C1 segment of cervical spinal cord (tissue), 14 donors: Measurements from ENCODE around the gene HCAR2.
"Not testable (repeated sequence)": the region's sequence is repeated elsewhere in the genome, so short reads cannot be mapped to it uniquely, and the experiment has no call there.

Source experiments
- DNase-seq, 14 donors: peaks; one replicate each; lab custom pipeline; 2025; lab: John Stamatoyannopoulos, UW

Gene HCAR2

DNA sequence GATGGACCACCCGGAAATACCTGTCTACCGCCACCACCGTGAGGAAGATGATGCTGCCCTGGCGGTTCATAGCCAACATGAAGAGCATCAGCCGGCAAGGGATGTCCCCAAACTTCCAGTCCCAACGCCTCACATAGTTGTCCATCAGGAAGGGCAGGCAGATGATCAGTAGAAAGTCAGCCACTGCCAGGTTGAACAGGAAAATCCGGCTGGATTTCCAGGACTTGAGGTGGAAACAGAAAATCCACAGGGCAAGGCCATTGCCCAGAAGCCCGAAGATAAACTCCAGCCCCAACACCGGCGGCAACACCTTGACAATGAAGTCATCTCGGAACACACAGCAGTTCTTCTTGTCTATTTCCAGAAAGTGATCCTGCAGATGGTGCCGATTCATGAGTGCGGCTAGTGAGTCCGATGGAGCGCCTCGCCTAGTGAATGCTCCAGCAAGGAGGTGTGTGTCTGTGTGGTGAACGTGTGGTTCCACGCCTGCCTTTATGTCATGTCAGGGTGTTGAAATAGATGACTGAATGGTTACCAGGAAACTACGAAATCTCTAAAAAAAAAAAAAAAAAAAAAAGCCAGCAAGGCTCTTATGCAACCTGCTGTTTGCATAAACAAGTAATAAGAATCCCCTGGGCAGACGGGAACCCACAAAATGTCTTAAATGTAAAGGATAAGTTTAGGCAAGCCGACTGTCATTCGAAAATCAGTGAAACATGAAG, at the start of gene HCAR2:
HCAR2 (minus strand) TSS at position 468 of the 722 bp plus-strand sequence; CDS start at position 394, 74 bp downstream.
- DNase-seq, result peak in 1 of 14 donors; percentile 20

DNA sequence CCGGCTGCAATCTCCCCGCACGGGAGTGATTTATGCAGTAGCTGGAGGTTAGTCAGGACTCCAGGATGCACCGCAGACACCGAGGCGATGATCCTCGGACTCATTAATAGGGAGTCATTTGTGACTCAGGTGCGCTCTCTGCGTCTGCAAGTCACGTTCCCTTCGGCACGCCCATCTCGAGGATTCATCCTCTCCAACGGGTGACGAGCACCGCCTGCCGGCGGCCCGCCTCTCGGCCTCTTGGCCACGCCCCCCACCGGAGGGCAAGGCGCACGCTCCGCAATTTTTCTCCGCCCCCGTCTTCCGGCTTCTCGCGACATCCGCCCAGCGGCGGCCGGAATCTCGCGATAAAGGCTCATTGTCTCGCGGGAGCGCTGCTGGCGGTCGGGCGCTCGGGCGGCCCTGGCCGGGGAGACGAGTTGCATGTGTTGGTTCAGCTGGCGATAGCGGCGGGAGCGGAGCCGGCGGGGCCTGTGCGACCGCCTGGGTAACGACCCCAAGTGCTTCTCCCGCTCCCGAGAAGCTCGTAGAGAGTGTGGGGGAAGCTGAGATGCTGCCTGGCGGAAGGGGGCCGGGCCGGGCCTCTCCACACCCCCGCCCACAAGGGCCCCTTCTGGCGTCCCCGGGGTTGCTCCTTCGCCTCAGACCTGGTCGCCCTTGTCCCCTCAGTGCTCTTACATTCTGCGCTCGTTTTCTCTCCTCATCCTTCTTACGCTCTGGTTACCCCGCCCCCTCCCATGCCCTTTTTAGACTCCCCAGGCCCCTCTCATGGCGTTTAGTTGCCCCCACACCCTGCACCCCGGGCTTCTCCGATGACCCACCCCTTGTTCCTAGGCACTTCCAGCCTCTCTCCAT, 49.5 kb upstream of the HCAR2 start, which contains the start of gene DENR:
DENR (plus strand) TSS at position 361 of the 855 bp plus-strand sequence. CDS start 878 bp downstream, outside the sequence.
- DNase-seq, result peak; percentile 85 to 97 (median 94)

DNA sequence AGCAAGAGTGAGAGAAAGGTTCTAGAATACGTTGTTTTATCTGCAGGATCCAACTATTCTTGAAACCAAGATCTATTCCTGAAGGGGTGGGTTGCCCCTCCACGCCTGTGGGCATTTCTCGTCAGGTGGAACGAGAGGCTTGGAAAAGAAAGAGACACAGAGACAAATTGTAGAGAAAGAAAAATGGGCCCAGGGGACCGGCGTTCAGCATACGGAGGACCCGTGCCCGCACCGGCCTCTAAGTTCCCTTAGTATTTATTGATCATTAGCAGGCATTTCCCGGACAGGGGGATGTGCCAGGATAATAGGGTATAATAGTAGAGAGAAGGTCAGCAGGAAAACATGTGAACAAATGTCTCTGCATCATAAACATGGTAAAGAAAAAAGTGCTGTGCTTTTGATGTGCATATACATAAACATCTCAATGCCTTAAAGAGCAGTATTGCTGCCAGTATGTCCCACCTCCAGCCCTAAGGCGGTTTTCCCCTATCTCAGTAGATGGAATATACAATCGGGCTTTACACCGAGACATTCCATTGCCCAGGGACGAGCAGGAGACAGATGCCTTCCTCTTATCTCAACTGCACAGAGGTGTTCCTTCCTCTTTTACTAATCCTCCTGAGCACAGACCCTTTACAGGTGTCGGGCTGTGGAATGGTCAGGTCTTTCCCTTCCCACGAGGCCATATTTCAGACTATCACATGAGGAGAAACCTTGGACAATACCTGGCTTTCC, 47.8 kb upstream of the HCAR2 start:
- not testable (repeated sequence) for DNase-seq

DNA sequence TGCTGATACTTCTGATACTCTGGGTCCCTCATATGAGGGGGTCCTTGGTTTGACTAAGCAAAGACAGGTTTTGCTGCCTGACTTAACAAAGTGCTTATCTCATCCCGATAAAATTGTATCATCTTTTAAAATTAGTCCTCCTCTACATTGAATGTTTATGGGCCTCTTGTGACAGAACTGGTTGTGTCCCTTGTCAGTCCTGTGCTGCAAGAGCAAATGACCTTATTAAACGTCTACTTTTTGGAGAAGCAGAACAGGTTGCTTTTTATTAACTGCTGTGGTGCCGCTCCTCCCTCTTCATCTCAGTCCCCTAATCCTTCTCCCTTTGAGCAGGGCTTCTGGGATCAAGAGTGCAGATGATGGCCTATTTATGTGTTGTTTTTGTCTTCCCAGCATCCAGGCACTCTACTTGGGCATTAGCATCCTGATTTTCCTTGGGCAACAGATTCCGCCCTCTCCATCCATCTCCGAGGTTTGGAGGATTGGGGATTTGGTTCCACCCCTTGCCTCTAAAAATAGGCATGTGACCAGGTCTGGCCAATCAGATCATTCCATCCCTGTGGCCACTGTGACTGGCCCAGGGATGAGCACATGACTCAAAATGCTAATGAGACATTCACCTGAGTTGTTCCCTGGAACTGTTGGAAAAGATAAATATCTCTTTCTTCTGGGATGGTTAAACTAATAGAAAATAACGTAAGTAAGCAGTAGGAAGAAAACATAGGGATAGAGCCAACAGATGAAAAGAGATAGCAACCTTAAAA, 46.6 kb upstream of the HCAR2 start:
- DNase-seq, result no peak

DNA sequence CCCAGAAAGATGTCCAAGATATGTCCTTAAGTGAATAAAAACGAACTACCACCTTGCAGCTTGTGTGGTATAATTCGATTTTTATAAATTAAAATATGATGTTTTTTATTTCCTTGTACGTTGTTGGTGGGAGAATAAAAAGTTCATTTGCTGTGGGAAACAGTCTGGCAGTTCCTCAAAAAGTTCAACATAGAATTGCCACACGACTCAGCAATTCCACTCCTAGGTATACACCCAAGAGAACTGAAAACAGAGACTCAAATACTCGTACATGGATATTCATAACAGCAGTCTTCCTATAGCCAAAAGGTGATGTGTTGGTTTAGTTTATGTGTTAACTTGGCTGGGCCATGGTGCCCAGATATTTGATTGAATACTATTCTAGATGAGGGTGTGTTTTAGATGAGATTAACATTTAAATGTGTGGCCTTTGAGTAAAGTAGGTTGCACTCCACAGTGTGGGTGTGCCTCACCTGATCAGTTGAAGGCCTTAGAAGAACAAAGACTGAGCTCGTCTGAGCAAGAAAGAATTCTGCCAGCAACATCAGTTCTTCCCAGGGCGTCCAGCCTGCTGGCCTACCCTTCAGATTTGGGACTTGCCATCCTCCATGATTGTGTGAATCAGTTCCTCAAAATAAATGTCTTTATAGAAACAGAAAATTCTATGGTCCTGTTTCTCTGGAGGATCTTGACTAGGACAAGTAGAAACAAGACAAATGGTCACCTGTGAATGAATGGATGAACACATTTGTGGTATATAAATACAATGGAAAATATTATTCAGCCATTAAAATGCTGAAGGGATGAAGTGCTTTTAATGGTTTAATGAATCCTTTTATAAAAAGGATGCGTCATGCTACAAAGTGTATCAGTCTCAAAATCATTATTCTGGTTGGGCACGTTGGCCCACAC, 44.3 kb upstream of the HCAR2 start:
- no peak for DNase-seq

DNA sequence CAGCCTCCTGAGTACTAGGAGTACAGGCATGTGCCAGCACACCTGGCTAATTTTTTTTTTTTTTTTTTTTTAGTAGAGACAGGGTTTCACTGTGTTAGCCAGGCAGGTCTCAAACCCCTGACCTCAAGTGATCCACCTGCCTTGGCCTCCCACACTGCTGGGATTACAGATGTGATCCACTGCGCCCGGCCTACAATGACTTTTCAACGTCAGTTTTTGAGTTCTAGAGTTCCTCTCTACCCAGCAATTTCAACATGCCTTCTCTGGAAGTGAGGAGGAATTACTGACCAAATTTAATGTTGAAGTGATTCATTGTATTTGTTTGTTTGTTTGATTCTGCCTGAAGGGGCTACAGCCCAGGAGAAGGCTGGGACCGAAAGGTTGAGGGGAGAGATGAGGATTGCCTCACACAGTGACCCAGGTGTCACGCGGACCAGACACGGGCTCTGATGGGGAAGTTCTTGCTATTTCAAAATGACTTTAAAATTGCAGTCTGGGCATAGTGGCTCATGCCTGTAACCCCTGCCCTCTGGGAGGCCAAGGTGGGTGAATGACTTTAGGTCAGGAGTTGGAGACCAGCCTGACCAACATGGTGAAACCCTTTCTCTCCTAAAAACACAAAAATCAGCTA, 40.9 kb upstream of the HCAR2 start:
- peak in 4 of 14 donors; percentile 3 to 22 (median 8) for DNase-seq

DNA sequence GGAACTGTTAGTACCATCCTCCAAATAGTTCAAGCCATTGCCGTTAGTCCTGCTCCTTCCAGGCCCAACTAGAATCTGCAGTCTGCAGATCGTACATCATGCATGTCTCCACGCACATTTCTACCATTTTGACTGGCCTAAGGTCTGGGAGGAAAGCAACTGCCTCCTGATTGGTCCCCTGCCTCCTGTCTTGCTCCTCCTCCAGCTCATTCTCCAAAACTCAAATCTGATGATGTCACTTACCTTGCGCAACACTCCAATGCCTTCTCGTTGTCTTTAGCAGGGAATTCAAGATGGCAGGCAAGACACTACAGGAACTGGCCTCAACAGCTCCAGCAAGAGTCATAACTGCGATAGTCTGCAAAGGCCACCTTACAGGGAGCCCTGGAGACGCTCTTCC, 37.2 kb upstream of the HCAR2 start:
- DNase-seq, result no peak

DNA sequence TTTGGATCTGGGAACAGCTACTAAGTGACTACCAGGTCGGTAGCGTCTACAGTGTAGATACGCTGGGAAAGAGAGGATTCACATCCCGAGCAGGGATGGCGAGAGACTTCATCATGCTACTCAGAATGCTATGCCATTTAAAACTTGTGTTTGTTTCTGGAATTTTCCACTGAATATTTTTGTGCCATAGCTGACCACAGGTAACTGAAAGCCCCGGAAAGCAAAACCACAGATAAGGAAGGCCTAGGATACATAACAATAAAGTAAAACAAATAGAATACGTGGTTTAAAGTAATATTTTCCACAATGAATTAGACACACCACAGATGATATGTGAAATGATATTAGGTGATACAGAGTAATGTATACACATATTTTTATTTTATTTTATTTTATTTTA, 35.4 kb upstream of the HCAR2 start:
- no peak for DNase-seq

DNA sequence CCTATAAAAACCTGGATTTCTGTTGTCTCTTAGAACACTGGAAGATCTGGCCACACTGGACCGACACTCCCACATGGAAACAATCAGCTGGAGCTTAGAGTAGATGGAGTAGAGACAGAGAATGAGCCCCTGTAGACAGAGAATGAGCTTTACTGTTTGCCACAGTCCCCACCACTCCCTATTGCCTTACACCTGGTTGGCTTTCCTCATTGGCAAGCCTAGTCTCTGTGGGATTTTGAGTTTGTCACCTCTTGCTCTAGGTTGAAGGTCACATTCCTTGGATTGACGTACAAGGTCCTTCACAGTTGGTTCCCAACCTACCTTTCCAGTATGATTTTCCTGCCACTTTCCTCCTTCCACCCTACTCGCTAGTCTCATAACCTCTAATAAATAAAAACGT, 29.5 kb upstream of the HCAR2 start:
- DNase-seq, result no peak

DNA sequence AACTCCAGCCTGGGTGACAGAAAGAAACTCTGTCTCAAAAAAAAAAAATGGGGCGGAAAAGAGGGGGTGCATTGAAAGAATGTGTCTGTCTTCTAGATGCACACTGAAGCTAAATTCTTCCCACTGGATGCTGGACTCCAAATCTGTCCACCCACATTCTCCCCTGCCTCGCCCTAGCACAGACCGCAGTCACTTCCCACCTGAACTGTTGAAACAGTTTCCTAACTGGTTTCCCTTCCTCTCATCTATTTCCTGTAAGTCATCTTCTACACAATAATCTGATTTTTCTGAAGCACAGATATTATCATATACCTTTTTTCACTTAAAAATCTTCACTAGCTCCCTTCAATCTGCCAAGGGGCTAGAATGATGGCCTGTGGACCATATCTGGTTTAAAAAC, 29.0 kb upstream of the HCAR2 start:
- no peak for DNase-seq

DNA sequence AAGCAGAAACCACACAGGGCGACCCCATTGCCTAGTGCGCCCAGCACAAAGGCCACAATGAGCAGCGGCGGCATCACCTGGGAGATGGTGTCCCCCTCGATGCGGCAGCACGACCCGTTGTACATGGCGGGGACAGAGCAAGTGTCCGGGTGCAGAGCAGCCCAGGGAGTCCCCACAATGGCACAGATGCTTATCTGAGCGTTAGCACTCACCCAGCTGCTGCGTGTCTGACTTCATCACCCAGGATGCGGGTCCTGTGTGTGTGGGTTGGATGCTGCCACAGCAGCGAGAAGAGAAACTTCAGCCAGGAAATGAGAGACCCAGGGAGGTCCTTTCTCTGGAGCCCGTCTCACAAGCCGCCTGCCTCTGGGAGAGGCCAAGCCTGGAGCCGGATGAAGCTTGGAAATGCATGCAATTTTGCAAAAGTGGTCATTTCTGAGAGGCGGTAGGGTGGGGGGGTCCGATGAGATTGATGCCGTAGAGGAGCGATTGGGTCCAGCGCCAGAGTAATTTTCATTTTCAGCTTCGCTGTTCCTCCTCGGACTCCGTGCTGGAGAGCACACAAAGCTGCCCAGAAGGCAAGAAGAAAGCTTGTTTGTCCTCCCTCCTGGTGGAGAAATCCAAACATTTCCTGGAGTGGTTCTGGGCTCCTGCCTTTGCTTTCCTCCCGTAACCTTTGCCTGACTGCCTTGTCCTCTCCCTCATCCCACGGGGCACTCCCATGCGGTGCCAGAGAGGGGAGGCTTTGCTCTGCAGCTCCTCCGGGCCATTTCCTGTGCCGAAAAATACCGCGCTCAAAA, 27.3 kb upstream of the HCAR2 start, which contains the start of gene HCAR1:
HCAR1 (minus strand) TSS at position 630 of the 800 bp plus-strand sequence; CDS start at position 125, 505 bp downstream.
- DNase-seq, result no peak

DNA sequence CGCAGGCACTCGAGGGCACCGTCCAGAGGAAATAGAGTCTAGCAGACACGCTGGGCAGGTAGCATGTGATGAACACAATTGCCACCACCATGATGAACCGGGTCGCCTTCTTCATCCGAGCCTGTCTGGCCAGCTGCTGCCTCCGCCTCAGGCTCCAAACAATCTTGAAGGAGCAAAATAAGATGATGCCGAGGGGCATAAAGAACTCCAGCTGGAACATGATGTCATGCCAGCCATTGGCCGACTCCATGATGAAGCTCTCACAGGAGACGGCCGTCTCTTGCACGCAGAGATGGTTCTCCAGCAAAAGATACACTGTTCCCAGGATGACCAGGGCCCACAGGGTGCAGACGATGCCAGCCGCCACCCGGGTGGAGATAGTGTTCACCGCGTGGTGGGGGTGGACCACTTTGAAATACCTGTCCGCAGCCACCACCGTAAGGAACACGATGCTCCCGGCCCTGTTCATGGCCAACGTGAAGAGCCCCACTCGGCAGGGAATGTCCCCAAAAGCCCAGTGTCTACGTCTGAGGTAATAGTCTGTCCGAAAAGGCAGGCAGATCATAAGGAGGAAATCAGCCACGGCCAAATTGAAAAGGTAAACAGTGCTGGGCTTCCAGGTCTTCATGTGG, 26.5 kb upstream of the HCAR2 start:
- no peak for DNase-seq

DNA sequence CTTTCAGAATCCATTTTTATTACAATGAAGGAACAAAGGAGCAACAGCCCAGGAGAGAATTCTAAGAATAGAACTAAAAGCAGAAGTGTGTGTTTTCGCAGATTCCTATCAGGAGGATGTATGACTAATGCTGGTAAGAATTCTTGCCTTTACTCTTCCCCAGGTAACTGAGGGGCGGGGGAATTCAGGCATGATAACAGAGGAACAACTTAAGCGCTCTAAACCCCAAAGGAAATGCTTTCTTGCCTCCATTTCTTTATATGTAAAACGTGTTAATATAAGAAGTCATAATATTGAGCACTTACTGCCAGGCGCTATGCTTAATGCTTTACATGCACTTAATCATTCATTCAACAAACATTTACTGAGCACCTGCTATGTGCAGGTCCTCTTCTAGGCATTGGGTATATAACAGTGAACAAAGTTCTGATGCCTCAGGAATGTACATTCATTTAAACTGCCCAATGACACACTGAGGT, 23.0 kb upstream of the HCAR2 start:
- no peak for DNase-seq

DNA sequence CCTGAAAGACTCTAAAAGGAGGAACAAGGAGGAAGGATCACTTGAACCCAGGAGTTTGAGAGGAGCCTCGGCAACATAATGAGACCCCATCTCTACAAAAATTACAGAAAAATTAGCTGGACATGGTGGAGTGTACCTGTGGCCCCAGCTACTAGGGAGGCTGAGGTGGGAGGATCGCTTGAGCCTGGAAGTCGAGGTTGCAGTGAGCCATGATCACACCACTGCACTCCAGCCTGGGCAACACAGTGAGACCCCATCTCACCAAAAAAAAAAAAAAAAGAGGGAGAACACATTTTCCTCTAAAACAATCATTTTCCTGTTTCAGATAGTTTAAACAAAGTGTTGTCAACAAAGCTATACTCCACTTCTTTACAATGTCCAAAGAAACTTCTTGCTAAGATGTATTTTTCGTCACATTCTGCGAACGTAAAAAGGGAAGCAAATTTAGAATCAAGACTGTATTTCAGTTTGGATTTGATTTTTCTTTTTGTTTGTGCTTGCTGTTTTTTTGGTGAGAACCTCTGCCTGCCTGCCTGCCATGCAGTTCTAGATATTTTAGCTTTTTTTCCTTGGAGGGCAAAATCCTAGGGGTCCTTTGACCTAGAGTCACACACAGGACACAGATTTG, 22.4 kb upstream of the HCAR2 start:
- DNase-seq, result no peak

DNA sequence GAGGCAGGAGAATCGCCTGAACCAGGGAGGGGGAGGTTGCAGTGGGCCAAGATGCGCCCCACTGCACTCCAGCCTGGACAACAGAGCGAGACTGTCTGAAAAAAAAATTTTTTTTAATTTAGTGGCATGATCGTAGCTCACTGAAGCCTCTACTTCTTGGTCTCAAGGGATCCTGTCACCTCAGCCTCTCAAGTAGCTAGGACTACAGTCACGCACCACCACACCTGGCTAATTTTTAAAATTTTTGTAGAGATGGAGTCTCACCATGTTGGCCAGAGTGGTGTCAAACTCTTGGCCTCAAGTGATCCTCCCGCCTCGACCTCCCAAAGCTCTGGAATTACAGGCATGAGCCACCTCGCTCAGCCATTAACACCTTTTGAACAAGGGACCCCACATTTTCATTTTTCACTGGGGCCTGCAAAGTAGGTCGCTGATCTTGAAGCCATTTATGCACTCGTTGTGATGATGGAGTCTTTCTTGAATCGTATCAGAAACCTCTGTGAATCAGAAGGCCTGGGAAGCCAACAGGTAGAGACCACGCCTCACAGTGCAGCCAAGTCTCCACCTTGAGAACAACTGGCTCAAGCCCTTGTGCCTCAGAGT, 21.6 kb upstream of the HCAR2 start:
- no peak for DNase-seq

DNA sequence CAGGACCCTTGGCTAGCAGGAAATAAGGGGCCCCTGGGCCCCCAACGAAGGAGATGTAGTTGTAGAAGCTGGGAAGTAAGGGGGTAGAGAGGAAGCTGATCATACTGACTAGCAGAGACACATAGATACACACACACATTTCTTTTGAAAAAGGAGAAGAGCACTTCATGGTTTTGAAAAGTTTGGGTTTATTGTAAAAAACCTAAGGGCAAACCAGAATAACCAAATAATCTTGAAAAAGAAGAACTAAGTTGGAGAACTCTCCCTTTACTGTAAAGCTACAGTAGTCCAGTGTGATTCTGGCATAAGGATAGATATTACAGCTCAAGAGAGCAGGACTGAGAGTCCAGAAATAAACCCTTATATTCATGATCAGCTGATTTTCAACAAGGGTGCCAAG, 19.2 kb upstream of the HCAR2 start:
- no peak for DNase-seq

DNA sequence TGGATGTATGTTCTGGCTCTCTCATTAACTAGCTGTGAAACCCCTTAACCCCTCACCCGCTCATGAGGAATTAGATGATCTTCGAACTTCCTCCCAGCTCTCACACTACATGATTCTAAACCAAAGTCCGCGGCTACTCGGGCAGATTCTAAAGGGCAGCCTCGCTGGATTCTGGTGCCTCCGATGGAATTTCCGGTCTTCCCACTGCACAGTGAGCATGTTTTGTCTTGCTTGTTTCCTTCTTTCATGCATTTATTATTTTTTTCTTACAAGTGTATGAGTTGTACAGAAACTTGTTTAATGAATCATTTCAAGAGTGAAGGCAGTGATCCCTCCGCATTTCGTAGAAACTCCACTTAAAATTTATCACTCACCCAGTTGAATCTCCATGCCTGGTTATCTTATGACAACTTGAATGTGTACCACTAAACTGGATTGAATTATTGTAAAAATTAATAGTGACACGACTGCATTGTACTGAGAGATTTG, 17.9 kb upstream of the HCAR2 start:
- DNase-seq, result no peak
